Activated CD8-positive, alpha-beta T cell treated with anti-CD3 and anti-CD28 coated beads for 36 hours (primary cell): ENCODE data around the gene ZSWIM8. TPM values are rescaled to one million over a fixed set of nuclear protein-coding genes. Genes with fewer than 3 reads are reported as not detected.

ENCODE experiments used
- ATAC-seq: fragments of 200-7000 bp; cut with Tn5 transposase; one replicate; pipeline ENCODE4 v1.10.0; 2021; ENCODE audit warnings: mild to moderate bottlenecking, moderate library complexity
- CTCF ChIA-PET: fragments of 350-600 bp; sonication (Branson Sonifier 250); formaldehyde crosslinking; loops from one replicate; lab custom pipeline; 2021; ENCODE audit warnings: antibody characterized with exemption; lab: Charles Lee
- POLR2A ChIA-PET: fragments of 350-600 bp; sonication (Branson Sonifier 250); formaldehyde crosslinking; loops from one replicate; lab custom pipeline; 2021; ENCODE audit warnings: antibody characterized with exemption; lab: Charles Lee
- DNase-seq: peaks from one replicate; pipeline ENCODE4 v3.0.0-alpha.2; 2020
- H3K27ac Mint-ChIP-seq: one replicate; pipeline ENCODE4 v1.8.0; 2021; ENCODE audit warnings: mild to moderate bottlenecking, mixed read lengths
- H3K27me3 Mint-ChIP-seq: one replicate; pipeline ENCODE4 v1.8.0; 2021; ENCODE audit warnings: mixed read lengths
- H3K36me3 Mint-ChIP-seq: one replicate; pipeline ENCODE4 v1.8.0; 2021; ENCODE audit warnings: low read depth, mixed read lengths
- H3K4me1 Mint-ChIP-seq: one replicate; pipeline ENCODE4 v1.8.0; 2021; ENCODE audit warnings: low read depth, mixed read lengths
- H3K4me3 Mint-ChIP-seq: one replicate; pipeline ENCODE4 v1.8.0; 2021; ENCODE audit warnings: mild to moderate bottlenecking, moderate library complexity, mixed read lengths
- H3K9me3 Mint-ChIP-seq: one replicate; pipeline ENCODE4 v1.8.0; 2021; ENCODE audit warnings: mixed read lengths
- CTCF ChIP-seq: fragments of 200-600 bp; IDR thresholded peaks from one replicate; pipeline ENCODE4 v1.8.0; 2022; ENCODE audit warnings: antibody characterized with exemption, mild to moderate bottlenecking
- intact Hi-C: fragments of 100-400 bp; cut with micrococcal nuclease; formaldehyde crosslinking; loops from one replicate; pipeline ENCODE4 v1.10.0; 2022
- total RNA-seq, 2 experiments: library from RNA; stranded (reverse); gene quantifications; one replicate each; pipeline ENCODE4 v1.2.3, GENCODE V29; 2021

The ZSWIM8 gene
- total RNA-seq, 2 experiments from 2014 or later = 30.0 to 41.0 TPM

- no peaks in the 10 kb centered on the region for H3K27me3 Mint-ChIP-seq
- intact Hi-C loops = no loop called here
- peaks cover 20% of the 10 kb centered on the region for H3K4me1 Mint-ChIP-seq
- no peak for TF ChIP-seq CTCF
- no peak for DNase-seq
- no peak overlapping the region for H3K27ac Mint-ChIP-seq
- H3K9me3 Mint-ChIP-seq = no peaks in the 10 kb centered on the region
- ATAC-seq = no peak
- ChIA-PET POLR2A (interaction anchor here (1.2 to 11.7 kb wide), 6 partner anchors 8 to 20 kb away, joined by 3 to 112 read pairs (median 5); a partner anchor contains a TSS), CTCF (interaction anchor here (0.9 to 1.2 kb wide), 3 partner anchors 8 to 291 kb away, joined by 3 read pairs; no protein-coding TSS in a partner anchor)
- peaks cover 17% of the 10 kb centered on the region for H3K36me3 Mint-ChIP-seq
- no peak overlapping the region for H3K4me3 Mint-ChIP-seq
Observed at GRCh38 chr10:73788864-73789658, 3.7 kb downstream of the ZSWIM8 start.

DNA sequence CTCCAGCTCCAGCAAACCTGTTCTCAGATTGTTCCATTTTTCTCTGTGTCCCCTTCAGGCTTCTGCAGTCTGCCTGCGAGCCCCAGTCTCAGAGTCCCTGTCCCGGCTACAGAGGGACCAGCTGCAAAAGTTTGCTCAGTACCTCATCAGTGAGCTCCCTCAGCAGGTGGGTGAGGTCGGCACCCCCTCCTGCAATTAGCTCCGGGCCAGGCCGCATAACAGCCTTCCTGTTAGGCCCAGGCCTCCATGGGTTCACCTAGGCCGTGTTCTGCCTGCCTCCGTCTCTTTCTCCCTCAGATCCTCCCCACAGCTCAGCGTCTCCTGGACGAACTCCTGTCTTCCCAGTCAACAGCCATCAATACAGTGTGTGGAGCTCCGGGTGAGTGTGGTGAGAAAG is 4.3 kb downstream of the ZSWIM8 start:
- Mint-ChIP-seq H3K4me3 (no peak overlapping the region), H3K36me3 (peaks cover 21% of the 10 kb centered on the region), H3K27me3 (no peaks in the 10 kb centered on the region), H3K4me1 (peaks cover 18% of the 10 kb centered on the region), H3K27ac (no peak overlapping the region), H3K9me3 (no peaks in the 10 kb centered on the region)
- ATAC-seq (no peak), DNase-seq (no peak)
- no peak for TF ChIP-seq CTCF
- CTCF ChIA-PET = interaction anchor here (0.9 kb wide), 2 partner anchors 9 to 21 kb away, joined by 3 read pairs; no protein-coding TSS in a partner anchor
- POLR2A ChIA-PET = interaction anchor here (1.2 to 11.7 kb wide), 4 partner anchors 11 to 20 kb away, joined by 3 to 112 read pairs (median 8); a partner anchor contains a TSS
- intact Hi-C loops = no loop called here

DNA sequence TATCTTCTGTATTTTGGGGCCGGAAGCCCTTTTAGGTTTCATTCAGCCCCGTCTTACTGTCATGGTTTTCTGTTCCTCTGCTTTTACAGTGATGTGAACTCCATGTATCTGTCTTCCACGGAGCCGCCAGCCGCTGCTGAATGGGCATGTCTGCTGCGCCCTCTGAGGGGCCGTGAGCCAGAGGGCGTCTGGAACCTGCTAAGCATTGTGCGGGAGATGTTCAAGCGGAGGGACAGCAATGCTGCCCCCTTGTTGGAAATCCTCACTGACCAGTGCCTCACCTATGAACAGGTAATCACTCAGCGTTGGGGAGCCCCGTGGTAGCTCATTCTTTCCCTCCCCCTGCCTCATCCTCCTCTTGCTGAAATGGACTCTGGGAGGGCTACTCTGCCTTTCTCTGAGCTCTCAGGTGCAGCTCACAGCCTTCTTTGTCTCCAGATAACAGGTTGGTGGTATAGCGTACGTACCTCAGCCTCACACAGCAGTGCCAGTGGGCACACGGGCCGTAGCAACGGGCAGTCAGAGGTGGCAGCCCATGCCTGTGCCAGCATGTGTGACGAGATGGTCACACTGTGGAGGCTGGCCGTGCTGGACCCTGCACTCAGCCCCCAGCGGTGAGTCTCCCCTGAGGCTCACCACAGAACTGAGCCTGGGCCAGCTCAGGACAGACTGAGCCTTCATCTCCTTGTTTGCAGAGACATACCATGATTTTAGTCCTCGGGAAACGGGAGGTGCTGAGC is 5.7 kb downstream of the ZSWIM8 start:
- no peak overlapping the region for H3K4me3 Mint-ChIP-seq
- H3K4me1 Mint-ChIP-seq = peaks cover 14% of the 10 kb centered on the region
- CTCF ChIA-PET = no interaction called here
- POLR2A ChIA-PET = interaction anchor here (0.5 kb wide), 1 partner anchor 239 kb away, joined by 3 read pairs; no protein-coding TSS in a partner anchor
- H3K27ac Mint-ChIP-seq = no peak overlapping the region
- no peaks in the 10 kb centered on the region for H3K9me3 Mint-ChIP-seq
- H3K27me3 Mint-ChIP-seq = no peaks in the 10 kb centered on the region
- DNase-seq = no peak
- no peak for ATAC-seq
- TF ChIP-seq CTCF = no peak
- intact Hi-C loops = no loop called here
- H3K36me3 Mint-ChIP-seq = peaks cover 23% of the 10 kb centered on the region

DNA sequence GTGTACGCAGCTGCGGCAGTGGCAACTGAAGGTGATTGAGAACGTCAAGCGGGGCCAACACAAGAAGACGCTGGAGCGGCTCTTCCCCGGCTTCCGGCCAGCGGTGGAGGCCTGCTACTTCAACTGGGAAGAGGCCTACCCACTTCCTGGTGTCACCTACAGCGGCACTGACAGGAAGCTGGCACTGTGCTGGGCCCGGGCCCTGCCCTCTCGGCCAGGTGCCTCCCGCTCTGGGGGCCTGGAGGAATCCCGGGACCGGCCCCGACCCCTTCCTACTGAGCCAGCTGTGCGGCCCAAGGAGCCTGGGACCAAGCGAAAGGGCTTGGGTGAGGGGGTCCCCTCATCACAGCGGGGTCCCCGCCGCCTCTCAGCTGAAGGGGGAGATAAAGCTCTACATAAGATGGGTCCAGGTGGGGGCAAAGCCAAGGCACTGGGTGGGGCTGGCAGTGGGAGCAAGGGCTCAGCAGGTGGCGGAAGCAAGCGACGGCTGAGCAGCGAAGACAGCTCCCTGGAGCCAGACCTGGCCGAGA is 6.5 kb downstream of the ZSWIM8 start:
- peaks cover 25% of the 10 kb centered on the region for H3K36me3 Mint-ChIP-seq

More for the DNA sequence above, 6.5 kb downstream of the ZSWIM8 start:
- ATAC-seq (no peak), DNase-seq (no peak)
- POLR2A ChIA-PET = interaction anchor here (0.6 to 8.4 kb wide), 2 partner anchors 10 to 15 kb away, joined by 3 to 110 read pairs; partner anchors contain the start of gene NDST2
- Mint-ChIP-seq H3K27ac (no peak overlapping the region), H3K4me3 (no peak overlapping the region), H3K4me1 (peaks cover 8% of the 10 kb centered on the region), H3K9me3 (no peaks in the 10 kb centered on the region), H3K27me3 (no peaks in the 10 kb centered on the region)
- intact Hi-C loops = no loop called here
- TF ChIP-seq CTCF = no peak
- CTCF ChIA-PET = no interaction called here
